ENCODE data around the gene EYA4. TPM values are rescaled to one million over a fixed set of nuclear protein-coding genes. Genes with fewer than 3 reads are reported as not detected.

The EYA4 gene
- total and polyA plus RNA-seq, 2 of the 4 experiments (the other 2 are of a cell fraction): 5.7 to 11.1 TPM

- Histone ChIP-seq H3K9me1 (ENCODE audit: insufficient read depth, low read length) (peaks cover 4% of the 10 kb centered on the region), H3K14ac (replicated peaks; ENCODE audit: low read depth, low read length) (no peak overlapping the region), H2BK15ac (ENCODE audit: low read depth, low read length) (no peak overlapping the region), H4K8ac (ENCODE audit: low read depth in 2 of 2, low read length in 2 of 2) (no peak overlapping the region), H3K4me3 (ENCODE audit: insufficient read depth, low read depth, low read length) (no peak overlapping the region), H3K27me3 (ENCODE audit: control insufficient read depth, insufficient read depth, low read length) (no peaks in the 10 kb centered on the region), H2AK5ac (ENCODE audit: low read depth, low read length) (0 out of 2 replicates have a peak overlapping the region, but pooled peaks have one; percentile 27), H2BK120ac (ENCODE audit: low read depth, low read length) (no peak overlapping the region), H3K4me2 (ENCODE audit: low read depth, low read length) (0 out of 2 replicates have a peak overlapping the region, but pooled peaks have one; percentile 51), H3K9me3 (ENCODE audit: control insufficient read depth, insufficient read depth, low read length) (no peaks in the 10 kb centered on the region), H4K91ac (ENCODE audit: insufficient read depth, low read depth, low read length) (no peak overlapping the region), H3K79me1 (ENCODE audit: low read depth in 1 of 2, low read length in 2 of 2) (peaks cover 10 to 20% of the 10 kb centered on the region in 2 experiments; a peak in 2 of 4 replicates), H3K56ac (ENCODE audit: extremely low read depth, insufficient read depth, low read length) (no peak overlapping the region), H3K23ac (ENCODE audit: low read depth, low read length) (no peak overlapping the region; the same call in 1 of the 2 replicates), H4K20me1 (ENCODE audit: insufficient read depth, low read length) (no peaks in the 10 kb centered on the region), H2AK9ac (replicated peaks; ENCODE audit: low read depth, low read length, poor library complexity) (no peak overlapping the region), H3K18ac (ENCODE audit: low read depth, low read length) (no peak overlapping the region; the same call in 1 of the 2 replicates), H4K5ac (ENCODE audit: low read depth, low read length) (no peak overlapping the region), H3K27ac (ENCODE audit: insufficient read depth, low read length) (no peak overlapping the region), H3K4ac (ENCODE audit: low read depth, low read length) (no peak overlapping the region), H2BK5ac (ENCODE audit: low read depth, low read length, poor library complexity, severe bottlenecking) (no peak overlapping the region), H3K36me3 (ENCODE audit: control insufficient read depth, insufficient read depth, low read length) (peaks cover 1% of the 10 kb centered on the region; the same call in 1 of the 2 replicates), H3K4me1 (ENCODE audit: control insufficient read depth, insufficient read depth, low read length) (peaks cover 4% of the 10 kb centered on the region), H2BK20ac (ENCODE audit: low read depth, low read length) (no peak overlapping the region), H3K9ac (ENCODE audit: low read depth, low read length) (no peak overlapping the region), H2AFZ (replicated peaks; ENCODE audit: low read length, poor library complexity) (no peak overlapping the region)
- in situ Hi-C loops (cut with MboI; ENCODE audit: low sequenced_read_pairs) (no loop called here), dilution Hi-C loops (cut with HindIII; ENCODE audit: low sequenced_read_pairs, unreplicated experiment) (no loop called here), intact Hi-C loops (cut with micrococcal nuclease) (no loop called here)
- ChIA-PET POLR2A (ENCODE audit: unreplicated experiment) (no interaction called here), CTCF (interaction anchor here (0.7 kb wide), 1 partner anchor 12 kb away, joined by 3 read pairs; no protein-coding TSS in a partner anchor)
- no peak for TF ChIP-seq NFE2L2 (IDR thresholded peaks at IDR 0.05; ENCODE audit: low read depth, low read length)
- TF ChIP-seq MAZ (IDR thresholded peaks at IDR 0.05; ENCODE audit: borderline replicate concordance, low read depth, low read length): no peak
- TF ChIP-seq RFX5 (IDR thresholded peaks at IDR 0.05; ENCODE audit: low read depth, low read length): no peak
- TF ChIP-seq ELK1 (IDR thresholded peaks at IDR 0.05; ENCODE audit: borderline replicate concordance, low read depth, low read length): no peak
- no peak for TF ChIP-seq MAFK (IDR thresholded peaks at IDR 0.05; ENCODE audit: low read depth, low read length)
- no peak for TF ChIP-seq MXI1 (IDR thresholded peaks at IDR 0.05; ENCODE audit: borderline replicate concordance, low read depth, low read length)
- no peak for TF ChIP-seq POLR2A (IDR thresholded peaks at IDR 0.05; ENCODE audit: low read depth, low read length)
- no peak for TF ChIP-seq RAD21 (IDR thresholded peaks at IDR 0.05; ENCODE audit: low read length)
- no peak for TF ChIP-seq CTCF (conservative IDR thresholded peaks at IDR 0.05; ENCODE audit: low read depth, low read length)
- no peak for TF ChIP-seq USF2 (IDR thresholded peaks at IDR 0.05; ENCODE audit: low read depth, low read length)
- no peak for TF ChIP-seq CEBPB (IDR thresholded peaks at IDR 0.05; ENCODE audit: low read depth, low read length)
- TF ChIP-seq FOS (IDR thresholded peaks at IDR 0.05; ENCODE audit: low read depth, low read length): no peak
- no peak for DNase-seq
- peak; percentile 69 for ATAC-seq (ENCODE audit: low read depth)
- BruUV-seq (replicated peaks): no TSS peak
- WGBS, 2 experiments (ENCODE audit: extremely low coverage in 2 of 2, insufficient read length in 1 of 2): 100% methylated on average over 3 of the region's 5 CpGs; no CpG with 5 or more reads in 1 of the 2 experiments
Observed at GRCh38 chr6:133301835-133302234, 60.7 kb downstream of the EYA4 start.

Measured in IMR-90 (cell line).